Activated CD4-positive, alpha-beta T cell treated with anti-CD3 and anti-CD28 coated beads, Interleukin-2, amount 50 U/mL, for 1 hour (primary cell): ENCODE data around the gene WASF2.
"Not testable (repeated sequence)": the region's sequence is repeated elsewhere in the genome, so short reads cannot be mapped to it uniquely, and the experiment has no call there.

ENCODE experiments used
- DNase-seq: peaks from one replicate; pipeline ENCODE4 v3.0.0-alpha.2; 2020

Gene WASF2

DNA sequence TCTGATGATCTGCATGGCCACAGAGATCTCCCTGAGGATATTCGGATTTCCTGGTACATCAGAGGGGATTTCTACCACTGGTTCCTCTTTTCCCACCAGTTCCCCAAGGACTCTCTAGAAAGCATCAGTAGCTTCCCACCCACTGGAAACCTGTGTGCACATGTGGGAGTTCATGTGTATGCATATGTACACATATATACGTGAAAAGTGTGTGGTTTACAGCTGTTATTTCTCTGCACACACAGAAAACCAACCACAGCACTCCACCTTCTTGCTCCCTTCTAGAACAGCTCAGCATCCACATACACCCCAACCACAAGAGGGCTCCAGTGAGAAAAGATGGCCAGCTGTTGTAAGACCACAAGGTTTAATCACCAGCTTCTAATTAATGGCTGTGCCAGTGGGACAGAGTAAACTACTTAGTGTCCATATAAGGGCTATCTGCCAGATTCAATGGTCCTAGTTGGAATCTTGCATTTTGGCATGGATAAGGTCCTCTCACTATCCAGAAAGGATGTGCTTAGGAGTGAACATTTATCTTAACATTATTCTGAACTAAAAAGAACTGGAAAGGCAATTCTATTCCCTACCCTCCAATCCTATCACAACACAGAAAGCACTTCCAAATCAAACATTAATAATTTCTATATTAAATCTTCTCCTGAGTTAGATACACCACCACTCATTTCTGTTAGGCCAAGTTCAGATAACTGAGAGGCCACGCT is 73.4 kb downstream of the WASF2 start:
- DNase-seq: peak; percentile 41

GRCh38 chr1:27414091-27414490 is 75.9 kb downstream of the WASF2 start:
- DNase-seq: no peak

- no peak for DNase-seq
Measured at GRCh38 chr1:27413004-27413403, 77.0 kb downstream of the WASF2 start.

DNA sequence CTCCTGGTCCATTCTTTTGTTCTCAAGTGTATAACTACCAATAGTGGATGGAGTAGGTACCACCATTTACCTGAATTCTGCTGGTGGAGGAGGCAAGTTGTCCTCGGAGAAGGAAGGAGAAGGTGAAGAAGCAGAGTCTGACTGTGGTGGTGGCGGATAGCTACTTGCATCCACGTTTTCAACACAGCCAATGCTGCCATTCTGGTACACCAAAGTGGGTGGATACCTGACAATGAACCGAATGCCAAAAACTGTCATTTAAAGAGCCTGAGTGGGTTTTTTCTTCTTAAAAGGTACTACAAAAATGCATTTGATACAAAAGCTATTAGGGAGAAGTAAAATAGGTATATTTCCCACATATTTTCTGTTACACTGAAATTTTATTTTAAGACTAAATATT is 77.5 kb downstream of the WASF2 start:
- no peak for DNase-seq

DNA sequence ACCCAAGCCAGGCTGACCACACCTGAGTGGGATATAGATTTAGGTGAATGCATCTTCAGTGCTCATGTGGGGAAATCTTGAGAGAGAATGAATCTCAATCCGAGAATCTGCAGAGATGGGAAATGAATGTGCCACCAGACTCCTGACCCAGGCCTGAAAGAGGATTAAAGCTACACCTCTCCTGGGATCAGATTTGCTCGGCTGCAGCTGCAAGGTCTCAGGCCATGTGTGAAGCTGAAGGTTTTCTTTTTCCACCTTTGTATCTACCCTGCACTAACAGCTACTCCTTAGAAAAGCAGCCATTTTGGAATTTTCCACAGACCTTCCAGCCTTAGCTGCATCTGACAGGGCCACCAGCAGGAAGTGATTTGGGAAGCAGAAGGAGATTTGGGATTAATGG is 79.3 kb downstream of the WASF2 start:
- DNase-seq: no peak

- no peak for DNase-seq
Measured at GRCh38 chr1:27409669-27410068, 80.3 kb downstream of the WASF2 start.

DNA sequence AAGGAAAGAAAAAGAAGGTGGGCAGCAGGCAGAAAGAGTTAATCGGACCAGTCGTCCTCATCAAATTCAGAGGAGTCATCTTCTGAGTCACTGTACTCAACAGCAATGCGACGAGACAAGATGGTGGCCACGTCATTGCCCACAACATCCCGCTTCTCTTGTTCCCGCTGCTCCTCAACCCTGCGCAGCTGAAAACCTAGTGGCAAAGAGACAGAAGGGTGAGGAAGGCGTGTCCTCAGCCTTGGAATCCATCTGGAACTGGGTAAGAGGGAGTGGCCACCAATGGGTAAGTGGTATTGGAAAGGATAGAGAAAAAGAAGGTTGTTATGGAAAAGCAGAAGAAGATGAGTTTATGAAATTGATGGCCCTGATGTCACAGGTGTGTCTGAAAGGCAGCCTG is 81.8 kb downstream of the WASF2 start:
- DNase-seq: no peak

DNA sequence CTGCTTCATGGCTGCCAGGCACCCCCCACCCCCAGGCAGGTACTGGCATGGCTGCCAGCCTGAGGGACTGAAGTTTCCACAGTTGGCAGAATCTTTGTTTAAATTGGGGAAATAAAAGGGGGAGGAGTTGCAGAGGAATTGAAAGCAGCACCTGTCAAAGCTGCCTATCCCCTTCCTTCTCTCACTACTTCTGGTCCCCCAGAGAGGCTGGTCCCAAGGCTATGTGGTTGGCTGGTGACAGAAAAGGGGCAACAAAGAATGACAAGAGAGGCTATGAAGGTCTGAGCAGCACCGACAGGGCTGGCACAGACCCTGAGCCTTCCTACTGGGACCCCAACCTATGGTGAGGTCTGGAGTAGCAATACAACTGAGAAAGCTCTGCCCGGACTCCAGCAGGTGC is 83.2 kb downstream of the WASF2 start:
- DNase-seq: not testable (repeated sequence)

GRCh38 chr1:27406362-27406680 is 83.6 kb downstream of the WASF2 start:
- no peak for DNase-seq

GRCh38 chr1:27405598-27406361 is 84.2 kb downstream of the WASF2 start:
- DNase-seq: not testable (repeated sequence)

GRCh38 chr1:27405074-27405473 is 84.9 kb downstream of the WASF2 start:
- DNase-seq: no peak

GRCh38 chr1:27403931-27404330 is 86.0 kb downstream of the WASF2 start:
- DNase-seq: no peak

DNA sequence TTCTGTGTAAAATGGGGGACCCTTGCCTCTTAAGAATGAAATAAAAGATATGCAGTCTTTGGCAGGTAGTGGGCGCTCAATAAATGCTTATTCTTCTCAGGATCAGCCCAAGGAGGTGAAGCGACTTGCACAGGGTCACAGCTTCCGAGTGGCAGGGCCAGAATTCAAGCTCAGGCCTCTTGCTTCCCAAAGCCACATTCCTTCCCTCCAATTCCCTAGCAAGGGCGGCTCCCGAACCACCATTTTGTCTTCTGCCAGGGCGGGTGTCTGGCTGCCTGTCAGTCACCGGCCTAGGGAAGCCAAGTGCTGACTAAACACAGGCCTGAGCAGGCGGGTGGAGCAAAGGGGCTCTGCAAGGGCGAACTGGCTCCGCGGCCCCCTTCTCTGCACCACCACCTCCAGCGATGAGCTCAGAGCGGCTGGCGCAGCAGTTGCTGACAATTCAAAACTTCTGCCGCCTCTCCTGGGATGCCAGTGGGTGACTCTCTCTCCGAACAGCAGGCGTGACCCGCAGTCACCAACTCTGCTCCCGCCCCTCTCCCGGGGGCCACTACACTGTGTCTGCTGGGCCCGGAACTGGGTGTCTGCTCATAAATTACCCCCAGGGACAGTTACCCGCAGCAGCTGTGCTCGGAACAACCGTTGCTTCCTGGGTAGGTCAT is 86.8 kb downstream of the WASF2 start:
- DNase-seq: peak; percentile 12

- peak; percentile 16 for DNase-seq
Measured at GRCh38 chr1:27402349-27402754, 87.6 kb downstream of the WASF2 start.

DNA sequence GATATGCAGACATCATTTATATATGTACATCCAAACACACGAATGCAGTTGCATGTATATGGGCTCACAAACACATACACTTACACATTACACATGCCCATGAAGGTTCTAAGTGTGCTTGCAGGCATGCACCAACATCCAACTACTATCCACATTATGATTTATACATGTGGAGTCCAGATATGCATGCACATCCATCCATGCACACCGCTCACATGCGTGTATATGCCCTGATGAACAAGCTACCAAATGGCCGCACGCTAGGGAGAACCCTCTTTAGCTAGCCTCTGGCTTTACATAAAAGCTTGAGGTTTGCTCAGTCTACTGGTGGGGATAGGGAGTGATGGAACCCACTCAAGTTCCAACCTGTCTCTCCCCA is 89.0 kb downstream of the WASF2 start:
- DNase-seq: no peak

DNA sequence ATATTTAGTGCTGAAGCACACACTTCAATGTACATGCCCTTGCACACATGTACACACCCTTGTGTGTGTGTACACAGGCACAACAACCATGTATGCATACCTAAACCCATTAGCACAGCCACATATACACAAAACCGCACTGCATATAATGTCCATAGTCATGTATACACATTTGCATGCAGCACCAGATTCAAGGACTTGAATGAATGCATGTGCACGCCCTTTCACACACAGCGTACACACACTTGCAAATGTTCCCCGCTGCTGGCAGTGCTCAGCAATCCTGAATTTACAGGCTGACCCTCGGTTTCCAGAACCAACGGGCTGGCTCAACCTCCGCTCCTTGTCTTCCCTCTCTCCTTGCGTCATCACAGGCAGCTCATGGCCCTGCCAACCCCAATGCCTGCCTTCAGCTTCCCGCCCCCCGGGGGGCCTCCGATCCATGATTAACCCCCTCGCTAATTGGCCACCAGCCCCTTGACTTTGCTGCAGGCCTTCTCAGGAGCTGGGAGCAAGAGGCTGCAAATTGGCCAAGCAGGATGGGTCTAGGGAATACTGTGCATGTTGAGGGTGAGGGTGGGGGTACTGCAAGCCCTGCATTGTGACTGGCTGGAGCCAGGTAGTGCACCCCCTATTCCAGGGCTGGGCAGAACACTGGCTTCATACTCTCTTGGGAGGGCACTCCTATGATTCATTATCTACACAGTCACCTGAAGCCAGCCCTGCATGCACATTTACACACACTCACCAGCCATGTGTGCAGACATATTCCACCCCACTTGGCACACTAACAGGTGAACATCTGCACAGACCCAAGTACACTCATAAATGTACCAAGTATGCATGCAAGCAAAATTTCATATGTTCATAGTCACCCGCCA is 89.6 kb downstream of the WASF2 start:
- DNase-seq: no peak

GRCh38 chr1:27399251-27400025 is 90.5 kb downstream of the WASF2 start:
- no peak for DNase-seq

- DNase-seq: no peak
Measured at GRCh38 chr1:27398405-27399149, 91.4 kb downstream of the WASF2 start.

DNA sequence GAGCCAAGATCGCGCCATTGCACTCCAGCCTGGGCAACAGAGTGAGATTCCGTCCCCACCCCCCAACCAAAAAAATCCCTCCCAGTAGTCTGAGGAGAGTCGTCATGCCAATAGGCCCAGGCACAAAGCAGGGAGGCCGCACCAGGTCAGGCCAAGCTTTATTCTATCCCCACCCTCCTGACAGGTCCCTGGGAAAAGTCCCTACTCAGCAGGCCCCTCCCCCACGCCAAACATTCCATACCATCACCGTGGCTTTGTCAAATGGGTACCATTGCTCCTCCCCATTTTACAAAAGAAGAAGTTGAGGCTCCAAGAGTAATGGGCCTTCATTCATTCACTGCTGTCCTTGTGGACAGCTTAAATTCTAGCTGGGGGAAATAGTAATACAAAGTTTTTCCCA is 92.2 kb downstream of the WASF2 start:
- no peak for DNase-seq

- no peak for DNase-seq
Measured at GRCh38 chr1:27397110-27397509, 92.9 kb downstream of the WASF2 start.

- DNase-seq: peak; percentile 80
Measured at GRCh38 chr1:27395441-27396195, 94.3 kb downstream of the WASF2 start.
